Activated T-cell treated with anti-CD3 and anti-CD28 coated beads for 1 hour (primary cell): ENCODE results near the gene ARMC6.

ENCODE experiments used
- DNase-seq: peaks from one replicate; pipeline ENCODE4 v3.0.0-alpha.2; 2020; ENCODE audit warnings: low read depth

ARMC6 gene

GRCh38 chr19:19054315-19054938 lies 21.0 kb downstream of the ARMC6 start:
- no peak for DNase-seq

DNA sequence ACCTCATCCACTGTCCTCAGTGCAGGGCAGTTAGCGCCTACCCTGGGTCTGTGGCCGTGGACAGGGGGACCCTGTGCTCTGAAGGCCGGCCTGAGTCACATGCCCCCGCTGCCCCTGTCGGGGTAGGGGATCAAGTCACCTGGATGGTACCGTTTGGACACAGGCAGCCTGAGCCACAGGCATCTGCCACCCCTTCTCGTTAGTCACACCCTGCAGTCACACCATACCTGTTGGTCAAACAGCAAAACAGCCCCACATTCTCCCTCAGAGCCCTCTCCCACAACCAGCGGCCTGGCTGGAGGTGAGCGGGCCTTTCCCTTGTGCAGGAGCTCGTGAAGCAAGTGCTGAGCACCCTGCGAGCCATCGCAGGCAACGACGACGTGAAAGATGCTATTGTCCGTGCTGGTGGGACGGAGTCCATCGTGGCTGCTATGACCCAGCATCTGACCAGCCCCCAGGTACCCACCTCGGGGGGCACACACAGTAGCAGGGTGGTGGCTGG lies 21.6 kb downstream of the ARMC6 start:
- DNase-seq, result no peak

- no peak for DNase-seq
Observed at GRCh38 chr19:19055701-19056100, 22.3 kb downstream of the ARMC6 start.

GRCh38 chr19:19056636-19057275 lies 23.4 kb downstream of the ARMC6 start:
- no peak for DNase-seq

GRCh38 chr19:19057317-19057716 lies 23.9 kb downstream of the ARMC6 start:
- DNase-seq, result no peak

GRCh38 chr19:19057720-19058119 lies 24.3 kb downstream of the ARMC6 start:
- no peak for DNase-seq

GRCh38 chr19:19059018-19059836 lies 25.8 kb downstream of the ARMC6 start:
- no peak for DNase-seq

GRCh38 chr19:19059837-19060611 lies 26.6 kb downstream of the ARMC6 start:
- DNase-seq, result no peak

DNA sequence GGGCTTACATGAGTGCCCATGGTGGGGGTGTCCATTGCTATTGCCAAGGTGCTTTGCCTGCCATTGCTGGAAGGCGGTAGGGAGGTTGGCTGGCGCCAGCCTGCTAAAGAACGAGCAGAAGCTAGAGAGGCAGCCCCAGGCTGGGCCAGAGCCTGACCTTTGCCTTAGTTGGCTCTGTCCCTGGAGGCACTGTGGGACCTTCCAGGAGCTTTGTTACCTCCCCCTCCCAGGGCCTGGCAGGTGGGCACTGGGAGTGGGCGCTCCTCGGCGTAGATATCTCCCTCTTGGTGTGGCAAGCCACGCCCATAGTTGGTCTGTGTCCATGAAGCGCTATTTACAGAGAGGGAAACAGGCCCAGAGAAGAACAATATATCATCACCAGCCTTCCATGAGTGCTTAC lies 28.1 kb downstream of the ARMC6 start:
- DNase-seq, result no peak

- no peak for DNase-seq
Observed at GRCh38 chr19:19062454-19063182, 29.2 kb downstream of the ARMC6 start.

GRCh38 chr19:19063183-19064097 lies 30.0 kb downstream of the ARMC6 start, which contains the start of gene SLC25A42:
TSS of gene SLC25A42 (plus strand) at chr19:19063994. CDS start at chr19:19096125, 32,131 bp downstream.
- DNase-seq, result peak; percentile 94

GRCh38 chr19:19064098-19064722 lies 30.8 kb downstream of the ARMC6 start:
- no peak for DNase-seq

GRCh38 chr19:19064811-19065745 lies 31.7 kb downstream of the ARMC6 start:
- no peak for DNase-seq

- DNase-seq, result no peak
Observed at GRCh38 chr19:19067276-19068072, 34.1 kb downstream of the ARMC6 start.

DNA sequence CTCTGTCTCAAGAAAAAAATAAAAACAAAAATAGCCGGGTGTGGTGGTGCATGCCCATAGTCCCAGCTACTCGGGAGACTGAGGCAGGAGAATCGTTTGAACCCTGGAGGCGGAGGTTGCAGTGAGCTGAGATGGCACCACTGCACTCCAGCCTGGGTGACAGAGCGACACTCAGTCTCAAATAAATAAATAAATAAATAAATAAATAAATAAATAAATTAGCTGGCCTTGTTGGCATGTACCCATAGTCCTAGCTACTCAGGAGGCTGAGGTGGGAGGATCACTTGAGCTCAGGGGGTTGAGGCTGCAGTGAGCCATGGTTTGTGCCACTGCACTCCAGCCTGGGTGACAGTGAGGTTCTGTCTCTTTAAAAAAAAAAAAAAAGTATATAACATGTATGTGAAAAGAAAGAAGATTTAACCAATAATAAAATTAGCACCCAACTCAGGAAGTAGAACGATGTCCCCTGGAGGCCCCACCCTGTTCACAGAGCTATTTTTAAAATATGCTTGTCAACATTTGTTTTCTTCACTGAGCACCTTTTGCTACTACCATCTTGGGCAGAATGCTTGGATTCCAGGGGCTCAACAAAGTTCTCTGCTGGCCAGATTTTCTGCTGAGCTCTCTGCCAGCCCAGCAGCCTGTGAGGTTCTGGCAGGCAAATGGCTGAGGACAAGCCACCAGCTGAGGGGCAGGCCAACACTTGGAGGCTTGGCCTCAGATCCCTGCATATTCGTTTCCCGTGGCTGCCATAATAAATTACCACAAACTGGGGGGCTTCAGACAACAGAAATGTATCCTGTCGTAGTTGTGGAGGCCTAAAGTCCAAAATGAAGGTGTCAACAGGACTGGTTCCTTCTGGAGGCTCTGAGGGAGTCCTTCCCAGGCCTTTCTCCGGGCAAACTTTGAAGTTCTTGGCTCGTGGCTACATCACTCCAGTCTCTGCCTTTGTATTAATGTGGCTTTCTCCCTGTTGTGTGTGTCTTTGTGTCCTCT lies 35.6 kb downstream of the ARMC6 start:
- DNase-seq, result no peak

- DNase-seq, result no peak
Observed at GRCh38 chr19:19071897-19072296, 38.5 kb downstream of the ARMC6 start.
